ENCODE results near the gene SPATA22. TPM values are rescaled to one million over a fixed set of nuclear protein-coding genes. Genes with fewer than 3 reads are reported as not detected.

The SPATA22 gene
- total and polyA plus RNA-seq, 2 of the 13 experiments (the other 11 are each of a cell fraction or from before 2014, with no cell fraction given), result not detected

DNA sequence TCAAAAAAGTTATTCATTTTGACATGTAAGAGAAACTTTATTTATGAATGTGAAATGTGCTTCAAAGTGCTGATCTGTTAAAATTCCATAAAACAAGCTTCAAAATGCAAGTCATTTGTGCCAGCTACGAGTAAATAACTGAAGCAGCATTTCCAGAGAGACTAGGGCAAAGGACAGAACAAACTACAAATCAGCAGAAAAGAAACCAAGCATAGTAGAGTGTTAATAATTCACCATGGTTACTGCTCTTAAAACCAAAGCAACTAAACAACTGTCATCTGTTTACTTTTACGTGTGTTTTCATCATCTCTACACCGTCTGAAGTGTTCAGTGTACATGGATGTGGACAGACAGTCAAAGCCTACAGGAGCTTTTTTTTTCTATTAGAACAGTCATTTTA is 2.6 kb upstream of the SPATA22 start (continued):
- TF ChIP-seq, protein P1, sequence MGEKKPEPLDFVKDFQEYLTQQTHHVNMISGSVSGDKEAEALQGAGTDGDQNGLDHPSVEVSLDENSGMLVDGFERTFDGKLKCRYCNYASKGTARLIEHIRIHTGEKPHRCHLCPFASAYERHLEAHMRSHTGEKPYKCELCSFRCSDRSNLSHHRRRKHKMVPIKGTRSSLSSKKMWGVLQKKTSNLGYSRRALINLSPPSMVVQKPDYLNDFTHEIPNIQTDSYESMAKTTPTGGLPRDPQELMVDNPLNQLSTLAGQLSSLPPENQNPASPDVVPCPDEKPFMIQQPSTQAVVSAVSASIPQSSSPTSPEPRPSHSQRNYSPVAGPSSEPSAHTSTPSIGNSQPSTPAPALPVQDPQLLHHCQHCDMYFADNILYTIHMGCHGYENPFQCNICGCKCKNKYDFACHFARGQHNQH (CRISPR knock-in tag; IDR thresholded peaks at IDR 0.05), result peak; percentile 25; the same call in 1 of the 2 replicates
- TF ChIP-seq, protein P2, sequence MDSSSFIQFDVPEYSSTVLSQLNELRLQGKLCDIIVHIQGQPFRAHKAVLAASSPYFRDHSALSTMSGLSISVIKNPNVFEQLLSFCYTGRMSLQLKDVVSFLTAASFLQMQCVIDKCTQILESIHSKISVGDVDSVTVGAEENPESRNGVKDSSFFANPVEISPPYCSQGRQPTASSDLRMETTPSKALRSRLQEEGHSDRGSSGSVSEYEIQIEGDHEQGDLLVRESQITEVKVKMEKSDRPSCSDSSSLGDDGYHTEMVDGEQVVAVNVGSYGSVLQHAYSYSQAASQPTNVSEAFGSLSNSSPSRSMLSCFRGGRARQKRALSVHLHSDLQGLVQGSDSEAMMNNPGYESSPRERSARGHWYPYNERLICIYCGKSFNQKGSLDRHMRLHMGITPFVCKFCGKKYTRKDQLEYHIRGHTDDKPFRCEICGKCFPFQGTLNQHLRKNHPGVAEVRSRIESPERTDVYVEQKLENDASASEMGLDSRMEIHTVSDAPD (CRISPR knock-in tag; IDR thresholded peaks at IDR 0.05), result no peak
- peak; percentile 56; the same call in 1 of the 2 replicates for TF ChIP-seq FOXP1 (IDR thresholded peaks at IDR 0.05)
- TF ChIP-seq FOXP1 (CRISPR knock-in tag; IDR thresholded peaks at IDR 0.05), result peak; percentile 96
- TF ChIP-seq, protein P3, sequence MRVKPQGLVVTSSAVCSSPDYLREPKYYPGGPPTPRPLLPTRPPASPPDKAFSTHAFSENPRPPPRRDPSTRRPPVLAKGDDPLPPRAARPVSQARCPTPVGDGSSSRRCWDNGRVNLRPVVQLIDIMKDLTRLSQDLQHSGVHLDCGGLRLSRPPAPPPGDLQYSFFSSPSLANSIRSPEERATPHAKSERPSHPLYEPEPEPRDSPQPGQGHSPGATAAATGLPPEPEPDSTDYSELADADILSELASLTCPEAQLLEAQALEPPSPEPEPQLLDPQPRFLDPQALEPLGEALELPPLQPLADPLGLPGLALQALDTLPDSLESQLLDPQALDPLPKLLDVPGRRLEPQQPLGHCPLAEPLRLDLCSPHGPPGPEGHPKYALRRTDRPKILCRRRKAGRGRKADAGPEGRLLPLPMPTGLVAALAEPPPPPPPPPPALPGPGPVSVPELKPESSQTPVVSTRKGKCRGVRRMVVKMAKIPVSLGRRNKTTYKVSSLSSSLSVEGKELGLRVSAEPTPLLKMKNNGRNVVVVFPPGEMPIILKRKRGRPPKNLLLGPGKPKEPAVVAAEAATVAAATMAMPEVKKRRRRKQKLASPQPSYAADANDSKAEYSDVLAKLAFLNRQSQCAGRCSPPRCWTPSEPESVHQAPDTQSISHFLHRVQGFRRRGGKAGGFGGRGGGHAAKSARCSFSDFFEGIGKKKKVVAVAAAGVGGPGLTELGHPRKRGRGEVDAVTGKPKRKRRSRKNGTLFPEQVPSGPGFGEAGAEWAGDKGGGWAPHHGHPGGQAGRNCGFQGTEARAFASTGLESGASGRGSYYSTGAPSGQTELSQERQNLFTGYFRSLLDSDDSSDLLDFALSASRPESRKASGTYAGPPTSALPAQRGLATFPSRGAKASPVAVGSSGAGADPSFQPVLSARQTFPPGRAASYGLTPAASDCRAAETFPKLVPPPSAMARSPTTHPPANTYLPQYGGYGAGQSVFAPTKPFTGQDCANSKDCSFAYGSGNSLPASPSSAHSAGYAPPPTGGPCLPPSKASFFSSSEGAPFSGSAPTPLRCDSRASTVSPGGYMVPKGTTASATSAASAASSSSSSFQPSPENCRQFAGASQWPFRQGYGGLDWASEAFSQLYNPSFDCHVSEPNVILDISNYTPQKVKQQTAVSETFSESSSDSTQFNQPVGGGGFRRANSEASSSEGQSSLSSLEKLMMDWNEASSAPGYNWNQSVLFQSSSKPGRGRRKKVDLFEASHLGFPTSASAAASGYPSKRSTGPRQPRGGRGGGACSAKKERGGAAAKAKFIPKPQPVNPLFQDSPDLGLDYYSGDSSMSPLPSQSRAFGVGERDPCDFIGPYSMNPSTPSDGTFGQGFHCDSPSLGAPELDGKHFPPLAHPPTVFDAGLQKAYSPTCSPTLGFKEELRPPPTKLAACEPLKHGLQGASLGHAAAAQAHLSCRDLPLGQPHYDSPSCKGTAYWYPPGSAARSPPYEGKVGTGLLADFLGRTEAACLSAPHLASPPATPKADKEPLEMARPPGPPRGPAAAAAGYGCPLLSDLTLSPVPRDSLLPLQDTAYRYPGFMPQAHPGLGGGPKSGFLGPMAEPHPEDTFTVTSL (CRISPR knock-in tag; IDR thresholded peaks at IDR 0.05; ENCODE audit: borderline replicate concordance), result peak; percentile 23; the same call in 1 of the 2 replicates
- TF ChIP-seq YY1 (IDR thresholded peaks at IDR 0.05; ENCODE audit: insufficient read depth, insufficient replicate concordance, low read depth, low read length), result no peak
- peak; percentile 75 for TF ChIP-seq FOXK1 (CRISPR knock-in tag; IDR thresholded peaks at IDR 0.05; ENCODE audit: borderline replicate concordance, low read depth)
- TF ChIP-seq FOXA3 (CRISPR knock-in tag; IDR thresholded peaks at IDR 0.05), result peak; percentile 88
- peak; percentile 19; the same call in 1 of the 2 replicates for TF ChIP-seq HNF4G (IDR thresholded peaks at IDR 0.05; ENCODE audit: borderline replicate concordance, low read depth, low read length)
- no peak for TF ChIP-seq HNF4G (CRISPR knock-in tag; IDR thresholded peaks at IDR 0.05; ENCODE audit: borderline replicate concordance, low read depth)
- TF ChIP-seq CEBPG (CRISPR knock-in tag; IDR thresholded peaks at IDR 0.05), result peak; percentile 50
- peak; percentile 45 for TF ChIP-seq TBL1XR1 (IDR thresholded peaks at IDR 0.05; ENCODE audit: borderline replicate concordance, low read length, partially characterized antibody)
- TF ChIP-seq, protein P4, sequence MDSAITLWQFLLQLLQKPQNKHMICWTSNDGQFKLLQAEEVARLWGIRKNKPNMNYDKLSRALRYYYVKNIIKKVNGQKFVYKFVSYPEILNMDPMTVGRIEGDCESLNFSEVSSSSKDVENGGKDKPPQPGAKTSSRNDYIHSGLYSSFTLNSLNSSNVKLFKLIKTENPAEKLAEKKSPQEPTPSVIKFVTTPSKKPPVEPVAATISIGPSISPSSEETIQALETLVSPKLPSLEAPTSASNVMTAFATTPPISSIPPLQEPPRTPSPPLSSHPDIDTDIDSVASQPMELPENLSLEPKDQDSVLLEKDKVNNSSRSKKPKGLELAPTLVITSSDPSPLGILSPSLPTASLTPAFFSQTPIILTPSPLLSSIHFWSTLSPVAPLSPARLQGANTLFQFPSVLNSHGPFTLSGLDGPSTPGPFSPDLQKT (CRISPR knock-in tag; IDR thresholded peaks at IDR 0.05; ENCODE audit: borderline replicate concordance), result no peak
- TF ChIP-seq PRPF4 (IDR thresholded peaks at IDR 0.05; ENCODE audit: low read depth, low read length, poor library complexity, severe bottlenecking), result no peak
- TF ChIP-seq CREM (IDR thresholded peaks at IDR 0.05), result peak; percentile 55; the same call in 1 of the 2 replicates
- TF ChIP-seq CREM (CRISPR knock-in tag; IDR thresholded peaks at IDR 0.05), result no peak
- TF ChIP-seq RFX5 (IDR thresholded peaks at IDR 0.05; ENCODE audit: low read depth, low read length), result peak; percentile 25; the same call in 1 of the 2 replicates
- TF ChIP-seq, protein P5, sequence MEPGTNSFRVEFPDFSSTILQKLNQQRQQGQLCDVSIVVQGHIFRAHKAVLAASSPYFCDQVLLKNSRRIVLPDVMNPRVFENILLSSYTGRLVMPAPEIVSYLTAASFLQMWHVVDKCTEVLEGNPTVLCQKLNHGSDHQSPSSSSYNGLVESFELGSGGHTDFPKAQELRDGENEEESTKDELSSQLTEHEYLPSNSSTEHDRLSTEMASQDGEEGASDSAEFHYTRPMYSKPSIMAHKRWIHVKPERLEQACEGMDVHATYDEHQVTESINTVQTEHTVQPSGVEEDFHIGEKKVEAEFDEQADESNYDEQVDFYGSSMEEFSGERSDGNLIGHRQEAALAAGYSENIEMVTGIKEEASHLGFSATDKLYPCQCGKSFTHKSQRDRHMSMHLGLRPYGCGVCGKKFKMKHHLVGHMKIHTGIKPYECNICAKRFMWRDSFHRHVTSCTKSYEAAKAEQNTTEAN (CRISPR knock-in tag; conservative IDR thresholded peaks at IDR 0.05), result no peak
- TF ChIP-seq GABPA (IDR thresholded peaks at IDR 0.05; ENCODE audit: low read depth, low read length), result no peak
- no peak for TF ChIP-seq GABPA (CRISPR knock-in tag; IDR thresholded peaks at IDR 0.05; ENCODE audit: low read depth)

Measured in HepG2 (cell line).